ENCODE data around the gene SNRNP200. TPM values are rescaled to one million over a fixed set of nuclear protein-coding genes. Genes with fewer than 3 reads are reported as not detected.

The SNRNP200 gene
- total RNA-seq, 4 donors from 2014 or later: 64.8 to 97.7 (median 84.3) TPM

DNA sequence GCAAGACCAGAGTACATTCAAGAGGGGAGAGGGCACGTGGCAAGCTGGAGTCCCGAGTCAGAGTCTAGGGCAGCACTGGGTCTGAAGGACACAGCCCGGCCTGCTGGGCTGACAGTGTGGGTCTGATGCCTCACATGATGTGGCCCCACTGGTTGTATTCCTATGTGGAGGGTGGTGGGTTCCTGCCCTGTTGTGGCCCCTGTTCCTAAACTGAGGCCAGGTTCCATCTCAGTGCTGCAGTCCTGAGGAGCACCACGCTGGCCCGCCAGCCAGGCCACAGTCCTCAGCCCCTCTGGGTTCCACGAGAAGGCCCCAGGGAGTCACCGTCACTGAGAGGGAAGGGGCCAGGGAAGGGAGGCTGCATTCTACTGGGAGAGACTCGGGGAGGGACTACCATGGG is 52.8 kb downstream of the SNRNP200 start:
- ATAC-seq (ENCODE audit: low FRiP score): no peak
- no peak for TF ChIP-seq CTCF (IDR thresholded peaks at IDR 0.05)

DNA sequence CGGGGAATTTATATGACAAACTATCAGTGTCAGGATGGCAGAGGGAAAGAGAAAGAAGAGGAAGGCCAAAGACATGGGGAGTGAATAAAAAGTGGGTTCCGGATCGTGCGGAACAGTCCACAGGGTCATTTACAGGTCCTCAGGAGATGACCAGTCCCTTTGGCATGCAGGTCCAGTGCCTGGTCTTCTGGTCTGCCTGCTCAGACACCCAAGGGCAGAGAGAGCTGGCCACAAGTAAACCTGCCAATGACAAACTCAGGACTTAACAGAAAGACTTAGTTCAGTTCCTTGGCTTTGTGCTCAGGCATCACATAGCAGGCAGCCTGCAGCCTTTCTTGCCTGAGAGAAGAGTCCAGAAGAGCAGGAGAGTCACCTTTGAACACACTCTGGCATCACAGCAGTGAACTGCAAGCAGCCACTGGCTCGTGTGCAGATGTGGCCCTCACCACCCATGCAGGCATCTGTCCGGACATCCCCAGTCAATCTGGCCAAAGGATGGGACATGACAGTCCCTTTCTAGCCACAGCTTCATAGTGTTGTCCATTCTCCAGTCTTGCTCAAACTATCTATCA is 53.5 kb downstream of the SNRNP200 start:
- TF ChIP-seq CTCF (IDR thresholded peaks at IDR 0.05): no peak
- ATAC-seq (ENCODE audit: low FRiP score): no peak
- DNase-seq (ENCODE audit: low spot score): no peak

More for the DNA sequence above, 52.8 kb downstream of the SNRNP200 start:
- DNase-seq (ENCODE audit: low spot score): no peak

- no peak for ATAC-seq (ENCODE audit: low FRiP score)
- no peak for DNase-seq (ENCODE audit: low spot score)
- TF ChIP-seq CTCF (IDR thresholded peaks at IDR 0.05): no peak
Observed at GRCh38 chr2:96250188-96250587, 55.2 kb downstream of the SNRNP200 start.

DNA sequence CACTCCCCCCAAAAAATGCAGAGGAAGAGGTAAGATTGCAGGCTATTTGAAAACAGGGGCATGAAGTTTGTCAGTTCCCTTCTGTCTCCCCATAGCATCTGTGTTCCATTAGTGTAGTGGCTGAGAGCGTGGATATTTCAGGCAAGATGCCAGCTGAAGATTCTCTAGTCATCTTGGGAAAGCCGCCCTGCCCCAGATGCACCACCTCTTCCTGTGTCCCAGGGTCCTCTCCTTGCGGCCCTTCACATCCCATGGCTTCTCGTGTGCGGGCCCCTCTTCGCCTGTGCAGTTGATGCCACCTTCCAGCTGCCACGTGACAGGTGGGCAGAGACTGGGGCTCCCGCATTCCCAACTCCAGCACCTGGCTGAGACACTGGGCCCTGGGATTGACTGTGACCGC is 55.7 kb downstream of the SNRNP200 start:
- DNase-seq (ENCODE audit: low spot score): no peak
- no peak for ATAC-seq (ENCODE audit: low FRiP score)
- no peak for TF ChIP-seq CTCF (IDR thresholded peaks at IDR 0.05)

DNA sequence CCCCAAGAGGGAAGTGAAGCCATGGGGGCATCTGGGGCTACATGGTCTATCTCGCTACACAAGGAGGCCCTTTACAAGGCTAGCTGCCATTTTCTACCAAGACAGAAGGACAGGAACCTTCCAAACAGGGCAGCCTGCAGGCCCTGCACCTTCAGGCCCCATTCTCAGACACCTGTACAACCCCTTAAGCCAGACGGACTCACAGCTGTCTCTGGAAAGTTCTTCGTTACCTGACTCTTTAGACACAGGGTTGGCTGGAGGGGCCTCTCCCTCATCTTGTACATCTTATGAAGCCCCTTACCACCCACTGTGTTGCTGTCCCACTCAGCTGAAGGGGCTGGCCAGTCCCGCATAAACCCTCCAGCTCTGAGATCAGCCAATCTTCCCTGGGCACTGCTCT is 56.7 kb downstream of the SNRNP200 start:
- DNase-seq (ENCODE audit: low spot score) (no peak), ATAC-seq (ENCODE audit: low FRiP score) (no peak)
- TF ChIP-seq CTCF (IDR thresholded peaks at IDR 0.05): no peak

DNA sequence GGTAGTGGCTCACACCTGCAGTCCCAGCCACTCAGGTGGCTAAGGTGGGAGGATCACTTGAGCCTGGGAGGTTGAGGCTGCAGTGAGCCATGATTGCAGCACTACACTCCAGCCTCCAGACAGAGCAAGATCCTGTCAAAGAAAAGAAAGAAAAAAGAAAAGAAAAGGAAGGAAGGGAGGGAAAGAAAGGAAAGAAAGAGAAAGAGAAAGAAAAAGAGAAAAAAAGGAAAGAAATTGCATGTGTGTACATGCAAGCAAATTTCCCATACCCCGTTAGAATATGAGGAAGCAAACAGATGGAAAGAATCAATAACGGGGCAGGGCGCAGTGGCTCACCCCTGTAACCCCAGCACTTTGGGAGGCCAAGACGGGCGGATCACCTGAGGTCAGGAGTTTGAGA is 57.5 kb downstream of the SNRNP200 start:
- no peak for ATAC-seq (ENCODE audit: low FRiP score)
- no peak for TF ChIP-seq CTCF (IDR thresholded peaks at IDR 0.05)
- no peak for DNase-seq (ENCODE audit: low spot score)

GRCh38 chr2:96247009-96247408 is 58.3 kb downstream of the SNRNP200 start:
- ATAC-seq (ENCODE audit: low FRiP score): no peak
- no peak for TF ChIP-seq CTCF (IDR thresholded peaks at IDR 0.05)
- no peak for DNase-seq (ENCODE audit: low spot score)
